ENCODE measurements around the gene CNGB1.

GRCh38 chr16:57959804-57960203 is 11.1 kb downstream of the CNGB1 start:
- no peak for TF ChIP-seq CTCF (IDR thresholded peaks at IDR 0.05)
- TF ChIP-seq POLR2A (IDR thresholded peaks at IDR 0.05) = no peak
